ENCODE measurements around the gene CRYGS. TPM values are rescaled to one million over a fixed set of nuclear protein-coding genes. Genes with fewer than 3 reads are reported as not detected.

The CRYGS gene
- total and polyA plus RNA-seq, 8 donors, result 1.2 to 16.6 (median 1.9) TPM

GRCh38 chr3:186509423-186509822 is 34.8 kb downstream of the CRYGS start:
- H3K27me3 ChIP-seq, result no peaks in the 10 kb centered on the region
- intact Hi-C loops (cut with DNase I), result no loop called here
- no peaks in the 10 kb centered on the region for H3K9me3 ChIP-seq
- WGBS, 2 donors, result 82 to 90% methylated on average over 2 of the region's 2 CpGs
- H3K36me3 ChIP-seq, result no peaks in the 10 kb centered on the region
- H3K27ac ChIP-seq, result no peak overlapping the region
- FAIRE-seq, result no peak
- TF ChIP-seq, protein P1, sequence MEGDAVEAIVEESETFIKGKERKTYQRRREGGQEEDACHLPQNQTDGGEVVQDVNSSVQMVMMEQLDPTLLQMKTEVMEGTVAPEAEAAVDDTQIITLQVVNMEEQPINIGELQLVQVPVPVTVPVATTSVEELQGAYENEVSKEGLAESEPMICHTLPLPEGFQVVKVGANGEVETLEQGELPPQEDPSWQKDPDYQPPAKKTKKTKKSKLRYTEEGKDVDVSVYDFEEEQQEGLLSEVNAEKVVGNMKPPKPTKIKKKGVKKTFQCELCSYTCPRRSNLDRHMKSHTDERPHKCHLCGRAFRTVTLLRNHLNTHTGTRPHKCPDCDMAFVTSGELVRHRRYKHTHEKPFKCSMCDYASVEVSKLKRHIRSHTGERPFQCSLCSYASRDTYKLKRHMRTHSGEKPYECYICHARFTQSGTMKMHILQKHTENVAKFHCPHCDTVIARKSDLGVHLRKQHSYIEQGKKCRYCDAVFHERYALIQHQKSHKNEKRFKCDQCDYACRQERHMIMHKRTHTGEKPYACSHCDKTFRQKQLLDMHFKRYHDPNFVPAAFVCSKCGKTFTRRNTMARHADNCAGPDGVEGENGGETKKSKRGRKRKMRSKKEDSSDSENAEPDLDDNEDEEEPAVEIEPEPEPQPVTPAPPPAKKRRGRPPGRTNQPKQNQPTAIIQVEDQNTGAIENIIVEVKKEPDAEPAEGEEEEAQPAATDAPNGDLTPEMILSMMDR (IDR thresholded peaks at IDR 0.05), result no peak
- DNase-seq, result no peak
- no peak overlapping the region for H3K4me3 ChIP-seq
- no peaks in the 10 kb centered on the region for H3K4me1 ChIP-seq
- ATAC-seq, result no peak

GRCh38 chr3:186506857-186507256 is 37.3 kb downstream of the CRYGS start:
- TF ChIP-seq, protein P1 (IDR thresholded peaks at IDR 0.05), result no peak
- DNase-seq (no peak), ATAC-seq (no peak), FAIRE-seq (no peak)
- no peak overlapping the region for H3K4me3 ChIP-seq
- H3K27me3 ChIP-seq, result no peaks in the 10 kb centered on the region
- intact Hi-C loops (cut with DNase I), result no loop called here
- H3K9me3 ChIP-seq, result no peaks in the 10 kb centered on the region
- no peaks in the 10 kb centered on the region for H3K4me1 ChIP-seq
- H3K27ac ChIP-seq, result no peak overlapping the region
- WGBS, 2 donors, result 62 to 74% methylated on average over 2 of the region's 2 CpGs
- no peaks in the 10 kb centered on the region for H3K36me3 ChIP-seq

- no peak for DNase-seq
- Histone ChIP-seq H3K27ac (no peak overlapping the region), H3K36me3 (no peaks in the 10 kb centered on the region), H3K9me3 (no peaks in the 10 kb centered on the region), H3K27me3 (no peaks in the 10 kb centered on the region), H3K4me3 (no peak overlapping the region), H3K4me1 (no peaks in the 10 kb centered on the region)
- intact Hi-C loops (cut with DNase I), result no loop called here
- no peak for ATAC-seq
- TF ChIP-seq, protein P1 (IDR thresholded peaks at IDR 0.05), result no peak
- 69 to 70% methylated on average over 3 of the region's 3 CpGs for WGBS, 2 donors
- no peak for FAIRE-seq
Measured at GRCh38 chr3:186506191-186506739, 37.9 kb downstream of the CRYGS start.

DNA sequence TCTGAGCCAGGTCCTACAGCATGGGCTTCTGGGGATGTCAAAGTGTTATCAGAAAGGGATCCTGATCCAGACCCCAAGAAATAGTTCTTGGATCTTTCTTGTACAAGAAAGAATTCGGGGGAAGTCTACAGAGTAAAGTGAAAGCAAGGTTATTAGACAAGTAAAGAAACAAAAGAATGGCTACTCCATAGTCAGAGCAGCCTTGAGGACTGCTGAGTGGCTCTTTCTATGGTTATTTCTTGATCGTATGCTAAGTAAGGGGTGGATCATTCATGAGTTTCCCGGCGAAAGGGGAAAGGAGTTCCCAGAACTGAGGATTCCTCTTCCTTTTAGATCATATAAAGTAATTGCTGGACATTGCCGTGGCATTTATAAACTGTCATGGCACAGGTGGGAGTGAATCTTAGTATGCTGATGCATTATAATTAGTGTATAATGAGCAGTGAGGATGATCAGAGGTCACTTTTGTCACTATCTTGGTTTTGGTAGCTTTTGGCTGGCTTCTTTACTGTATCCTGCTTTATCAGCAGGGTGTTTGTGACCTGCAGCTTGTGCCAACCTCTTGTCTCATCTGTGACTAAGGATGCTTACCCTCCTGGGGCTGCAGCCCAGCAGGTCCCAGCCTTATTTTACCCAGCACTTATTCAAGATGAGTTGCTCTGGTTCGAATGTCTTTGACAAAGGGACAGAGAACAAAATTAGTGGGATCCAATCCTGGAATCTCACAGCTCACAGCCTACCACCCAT is 41.0 kb downstream of the CRYGS start:
- Histone ChIP-seq H3K27ac (no peak overlapping the region), H3K36me3 (no peaks in the 10 kb centered on the region), H3K9me3 (no peaks in the 10 kb centered on the region), H3K4me3 (no peak overlapping the region), H3K4me1 (no peaks in the 10 kb centered on the region), H3K27me3 (no peaks in the 10 kb centered on the region)
- intact Hi-C loops (cut with DNase I), result no loop called here
- WGBS, 2 donors, result 77 to 79% methylated on average over 6 of the region's 6 CpGs
- DNase-seq (no peak), ATAC-seq (no peak), FAIRE-seq (no peak)
- TF ChIP-seq, protein P1 (IDR thresholded peaks at IDR 0.05), result no peak
